ENCODE results near the gene ZMIZ1. TPM values are rescaled to one million over a fixed set of nuclear protein-coding genes. Genes with fewer than 3 reads are reported as not detected.

The ZMIZ1 gene
- total RNA-seq, 2 experiments from 2014 or later: 14.6 to 15.5 TPM

DNA sequence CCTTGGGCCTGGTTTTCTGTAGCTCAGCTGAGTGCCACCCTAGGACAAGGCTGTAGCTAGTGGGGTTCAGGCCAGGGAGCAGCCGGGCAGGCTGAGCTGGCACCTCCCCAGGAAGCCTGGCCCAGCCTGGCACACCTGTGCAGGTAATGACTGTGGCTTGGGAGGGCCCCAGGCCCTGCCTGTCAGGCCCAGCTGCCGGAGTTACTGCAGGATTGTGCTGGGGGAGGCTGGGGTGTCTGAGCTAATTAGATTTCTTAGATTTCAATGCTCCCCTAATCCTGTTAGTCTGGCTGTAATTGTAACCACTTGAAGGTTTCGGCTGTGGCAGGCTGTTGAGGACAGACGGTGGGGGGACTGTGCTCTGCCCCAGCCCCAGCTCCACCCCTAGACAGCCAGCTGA, 6.0 kb downstream of the ZMIZ1 start:
- POLR2A ChIA-PET: no interaction called here
- DNase-seq (no peak), ATAC-seq (ENCODE audit: poor library complexity) (no peak)
- Mint-ChIP-seq H3K27ac (no peak overlapping the region), H3K36me3 (ENCODE audit: low read depth) (peaks cover 2% of the 10 kb centered on the region), H3K4me1 (ENCODE audit: low read depth) (peaks cover 32% of the 10 kb centered on the region), H3K4me3 (peak overlapping the region; percentile 38), H3K9me3 (no peaks in the 10 kb centered on the region), H3K27me3 (no peaks in the 10 kb centered on the region)
- peaks cover 4% of the 10 kb centered on the region for H3K36me3 ChIP-seq (ENCODE audit: insufficient read depth, low read length)
- H3K9me3 ChIP-seq (ENCODE audit: control insufficient read depth in 1 of 2, insufficient read depth in 1 of 2, low read length in 2 of 2): no peaks in the 10 kb centered on the region
- H3K27ac ChIP-seq (ENCODE audit: low read depth in 1 of 2, low read length in 2 of 2): no peak overlapping the region
- no peaks in the 10 kb centered on the region for H3K27me3 ChIP-seq (ENCODE audit: control insufficient read depth in 1 of 2, insufficient read depth in 2 of 2, low read length in 2 of 2)
- TF ChIP-seq, protein P1, sequence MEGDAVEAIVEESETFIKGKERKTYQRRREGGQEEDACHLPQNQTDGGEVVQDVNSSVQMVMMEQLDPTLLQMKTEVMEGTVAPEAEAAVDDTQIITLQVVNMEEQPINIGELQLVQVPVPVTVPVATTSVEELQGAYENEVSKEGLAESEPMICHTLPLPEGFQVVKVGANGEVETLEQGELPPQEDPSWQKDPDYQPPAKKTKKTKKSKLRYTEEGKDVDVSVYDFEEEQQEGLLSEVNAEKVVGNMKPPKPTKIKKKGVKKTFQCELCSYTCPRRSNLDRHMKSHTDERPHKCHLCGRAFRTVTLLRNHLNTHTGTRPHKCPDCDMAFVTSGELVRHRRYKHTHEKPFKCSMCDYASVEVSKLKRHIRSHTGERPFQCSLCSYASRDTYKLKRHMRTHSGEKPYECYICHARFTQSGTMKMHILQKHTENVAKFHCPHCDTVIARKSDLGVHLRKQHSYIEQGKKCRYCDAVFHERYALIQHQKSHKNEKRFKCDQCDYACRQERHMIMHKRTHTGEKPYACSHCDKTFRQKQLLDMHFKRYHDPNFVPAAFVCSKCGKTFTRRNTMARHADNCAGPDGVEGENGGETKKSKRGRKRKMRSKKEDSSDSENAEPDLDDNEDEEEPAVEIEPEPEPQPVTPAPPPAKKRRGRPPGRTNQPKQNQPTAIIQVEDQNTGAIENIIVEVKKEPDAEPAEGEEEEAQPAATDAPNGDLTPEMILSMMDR (IDR thresholded peaks at IDR 0.05): no peak
- intact Hi-C loops (cut with DNase I, micrococcal nuclease): loop anchor here in 1 of 2 experiments (5.0 kb wide), 2 partner anchors 73 to 1027 kb away; no protein-coding TSS in a partner anchor
- no peak overlapping the region for H3K4me3 ChIP-seq (ENCODE audit: low read length)
- CTCF ChIA-PET: no interaction called here
- peaks cover 62% of the 10 kb centered on the region for H3K4me1 ChIP-seq (ENCODE audit: insufficient read depth, low read length)

DNA sequence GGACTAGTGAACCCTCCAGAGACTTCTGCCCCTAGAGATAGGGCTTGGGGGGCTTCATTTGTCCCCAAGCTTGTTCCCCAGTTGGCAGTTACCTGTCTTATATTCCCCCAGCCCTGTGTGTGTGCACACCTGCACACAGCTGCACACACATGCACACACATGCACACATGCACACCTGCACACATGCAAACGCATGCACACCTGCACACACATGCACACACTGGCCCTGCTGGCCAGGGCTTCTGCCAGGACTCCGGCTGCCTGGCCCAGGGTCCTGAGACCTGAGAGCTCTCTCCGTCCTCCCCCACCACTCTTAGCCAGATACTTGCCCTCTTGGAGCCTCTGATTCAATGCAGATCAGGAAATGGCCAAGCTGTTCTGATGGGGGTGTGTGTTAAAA, 6.7 kb downstream of the ZMIZ1 start:
- DNase-seq (no peak), ATAC-seq (ENCODE audit: poor library complexity) (no peak)
- Mint-ChIP-seq H3K9me3 (no peaks in the 10 kb centered on the region), H3K36me3 (ENCODE audit: low read depth) (no peaks in the 10 kb centered on the region), H3K27ac (no peak overlapping the region), H3K4me1 (ENCODE audit: low read depth) (peaks cover 32% of the 10 kb centered on the region), H3K4me3 (no peak overlapping the region), H3K27me3 (no peaks in the 10 kb centered on the region)
- no peak overlapping the region for H3K27ac ChIP-seq (ENCODE audit: low read depth in 1 of 2, low read length in 2 of 2)
- H3K4me1 ChIP-seq (ENCODE audit: insufficient read depth, low read length): peaks cover 66% of the 10 kb centered on the region
- intact Hi-C loops (cut with DNase I, micrococcal nuclease): no loop called here
- POLR2A ChIA-PET: no interaction called here
- peaks cover 4% of the 10 kb centered on the region for H3K36me3 ChIP-seq (ENCODE audit: insufficient read depth, low read length)
- TF ChIP-seq, protein P1 (IDR thresholded peaks at IDR 0.05): no peak
- H3K27me3 ChIP-seq (ENCODE audit: control insufficient read depth in 1 of 2, insufficient read depth in 2 of 2, low read length in 2 of 2): no peaks in the 10 kb centered on the region
- H3K9me3 ChIP-seq (ENCODE audit: control insufficient read depth in 1 of 2, insufficient read depth in 1 of 2, low read length in 2 of 2): no peaks in the 10 kb centered on the region
- no peak overlapping the region for H3K4me3 ChIP-seq (ENCODE audit: low read length)
- CTCF ChIA-PET: no interaction called here

DNA sequence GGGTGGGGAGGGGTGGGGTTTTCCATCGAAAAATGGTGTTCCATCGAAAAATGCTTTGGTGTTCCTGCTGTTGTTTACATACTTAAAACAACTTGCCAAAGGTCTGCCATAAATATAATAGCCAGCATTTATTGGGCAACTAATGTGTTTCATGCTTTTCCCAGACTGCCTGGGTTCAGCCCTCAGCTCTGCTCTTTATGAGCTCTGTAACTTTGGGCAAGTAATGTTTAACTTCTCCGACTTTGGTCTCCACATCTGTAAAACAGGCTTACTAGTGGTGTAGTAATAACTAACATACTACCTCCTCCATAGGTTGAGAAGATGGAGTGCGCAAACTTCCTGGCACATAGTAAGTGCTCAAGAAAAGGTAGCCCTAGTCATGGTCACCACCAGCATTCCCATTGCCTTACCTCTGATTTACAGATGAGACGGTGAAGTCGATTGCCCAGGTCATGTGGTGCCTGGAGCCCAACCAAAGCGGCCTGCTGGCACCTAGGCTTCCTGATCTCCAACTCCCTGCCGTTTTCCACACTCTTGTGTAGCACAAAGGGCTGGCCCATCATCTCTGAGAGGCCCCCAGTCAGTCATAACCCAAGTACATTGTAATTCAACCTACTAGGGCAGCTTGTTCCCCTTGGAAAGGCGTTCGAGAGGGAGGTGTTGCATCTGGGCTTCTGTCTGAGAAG, 8.9 kb downstream of the ZMIZ1 start:
- ChIA-PET POLR2A (no interaction called here), CTCF (interaction anchor here (1.5 kb wide), 1 partner anchor 118 kb away, joined by 4 read pairs; no protein-coding TSS in a partner anchor)
- no peak for DNase-seq
- Mint-ChIP-seq H3K27ac (no peak overlapping the region), H3K4me1 (ENCODE audit: low read depth) (peaks cover 24% of the 10 kb centered on the region), H3K9me3 (no peaks in the 10 kb centered on the region), H3K4me3 (no peak overlapping the region), H3K27me3 (no peaks in the 10 kb centered on the region), H3K36me3 (ENCODE audit: low read depth) (no peaks in the 10 kb centered on the region)
- Histone ChIP-seq H3K4me1 (ENCODE audit: insufficient read depth, low read length) (peaks cover 75% of the 10 kb centered on the region), H3K27ac (ENCODE audit: low read depth in 1 of 2, low read length in 2 of 2) (no peak overlapping the region), H3K36me3 (ENCODE audit: insufficient read depth, low read length) (peaks cover 4% of the 10 kb centered on the region), H3K4me3 (ENCODE audit: low read length) (no peak overlapping the region), H3K9me3 (ENCODE audit: control insufficient read depth in 1 of 2, insufficient read depth in 1 of 2, low read length in 2 of 2) (no peaks in the 10 kb centered on the region), H3K27me3 (ENCODE audit: control insufficient read depth in 1 of 2, insufficient read depth in 2 of 2, low read length in 2 of 2) (no peaks in the 10 kb centered on the region)
- ATAC-seq (ENCODE audit: poor library complexity): no peak
- TF ChIP-seq, protein P1 (IDR thresholded peaks at IDR 0.05): no peak
- intact Hi-C loops (cut with DNase I, micrococcal nuclease): no loop called here

Measured in CD4-positive, alpha-beta T cell (primary cell).